ENCODE measurements around the gene FAM163B.
"Not testable (repeated sequence)": the region's sequence is repeated elsewhere in the genome, so short reads cannot be mapped to it uniquely, and the experiment has no call there.

The FAM163B gene

DNA sequence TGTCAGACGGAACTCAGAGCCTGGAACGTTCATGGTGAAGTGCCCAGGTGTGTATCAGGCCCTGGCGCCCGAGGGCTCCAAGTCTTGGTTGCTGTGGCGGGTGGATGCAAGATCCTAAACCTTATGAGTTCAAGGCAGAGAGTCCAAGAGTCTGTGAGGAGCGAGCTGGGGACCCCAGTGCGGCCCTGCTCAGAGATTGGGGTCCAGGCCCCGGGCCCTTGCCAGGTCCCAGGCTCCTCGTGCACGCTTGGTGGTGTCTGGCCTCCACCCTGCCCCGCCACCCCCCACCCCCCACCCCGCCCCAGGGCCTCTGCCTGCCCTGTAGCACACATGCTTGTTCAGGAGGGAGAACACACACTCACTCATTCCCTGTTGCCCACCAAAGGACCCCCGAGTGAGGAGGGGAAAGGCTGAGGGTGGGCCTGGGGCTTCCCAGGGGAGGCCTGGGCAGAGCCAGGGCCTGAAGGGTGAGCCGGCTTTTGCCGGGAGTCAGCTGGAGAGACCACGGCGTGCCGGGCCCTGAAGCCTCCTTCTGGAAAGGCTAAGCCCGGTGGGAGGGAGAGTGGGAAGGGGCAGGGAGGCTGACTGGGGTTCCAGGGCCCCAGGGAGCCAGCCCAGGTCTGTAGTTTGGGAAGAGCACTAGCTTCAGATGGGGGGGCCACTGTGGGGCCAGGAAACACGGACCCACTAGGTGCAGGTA is 37.1 kb downstream of the FAM163B start:
- H3K4me3 ChIP-seq (ENCODE audit: low read length), result no peak overlapping the region
- TF ChIP-seq ZNF274 (IDR thresholded peaks at IDR 0.05; ENCODE audit: low read depth, low read length), result no peak

DNA sequence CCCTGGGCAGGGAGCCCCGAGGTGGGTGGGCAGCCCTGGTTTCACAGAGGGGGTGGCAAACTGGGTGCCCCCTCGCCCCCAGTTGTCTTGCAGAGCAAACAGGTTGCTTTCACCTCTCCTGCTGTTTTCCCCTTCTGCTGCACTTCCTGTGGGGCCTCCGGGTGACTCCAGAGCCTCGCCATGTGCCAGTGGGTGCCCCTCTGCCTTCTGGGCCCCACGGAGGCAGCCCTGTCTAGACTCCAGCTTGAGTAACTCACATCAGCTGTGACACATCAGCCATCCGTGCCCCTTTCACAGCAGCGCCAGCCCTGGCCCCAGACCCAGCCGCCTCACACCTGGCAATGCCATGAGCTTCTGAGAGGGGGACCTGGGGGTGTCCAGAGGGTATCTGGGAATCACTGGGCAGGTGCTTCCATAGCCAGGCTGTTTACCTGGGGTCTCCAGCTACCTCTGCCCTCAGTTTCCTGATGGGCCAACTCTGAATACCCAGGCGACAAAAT is 37.7 kb downstream of the FAM163B start:
- TF ChIP-seq ZNF274 (IDR thresholded peaks at IDR 0.05; ENCODE audit: low read depth, low read length), result no peak
- H3K4me3 ChIP-seq (ENCODE audit: low read length), result no peak overlapping the region

DNA sequence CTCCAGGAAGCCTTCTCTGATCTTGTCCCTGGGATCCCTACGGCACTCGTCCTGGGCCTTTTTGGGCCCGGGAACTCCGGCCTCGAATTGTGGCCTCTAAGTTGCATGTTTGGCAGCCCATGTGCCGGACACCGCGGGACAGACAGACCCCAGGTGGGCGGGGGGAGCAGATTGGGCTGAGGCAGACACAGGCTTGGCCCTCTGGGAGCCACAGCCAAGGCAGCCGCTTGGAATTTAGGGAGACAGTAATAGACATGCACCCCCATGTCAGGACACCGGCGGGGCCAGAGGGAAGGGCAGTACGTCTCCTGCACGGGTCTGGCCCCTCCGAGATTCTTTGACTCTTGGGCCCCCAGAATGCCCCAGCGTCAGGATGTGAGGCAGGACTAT is 38.5 kb downstream of the FAM163B start:
- no peak for TF ChIP-seq ZNF274 (IDR thresholded peaks at IDR 0.05; ENCODE audit: low read depth, low read length)
- no peak overlapping the region for H3K4me3 ChIP-seq (ENCODE audit: low read length)

DNA sequence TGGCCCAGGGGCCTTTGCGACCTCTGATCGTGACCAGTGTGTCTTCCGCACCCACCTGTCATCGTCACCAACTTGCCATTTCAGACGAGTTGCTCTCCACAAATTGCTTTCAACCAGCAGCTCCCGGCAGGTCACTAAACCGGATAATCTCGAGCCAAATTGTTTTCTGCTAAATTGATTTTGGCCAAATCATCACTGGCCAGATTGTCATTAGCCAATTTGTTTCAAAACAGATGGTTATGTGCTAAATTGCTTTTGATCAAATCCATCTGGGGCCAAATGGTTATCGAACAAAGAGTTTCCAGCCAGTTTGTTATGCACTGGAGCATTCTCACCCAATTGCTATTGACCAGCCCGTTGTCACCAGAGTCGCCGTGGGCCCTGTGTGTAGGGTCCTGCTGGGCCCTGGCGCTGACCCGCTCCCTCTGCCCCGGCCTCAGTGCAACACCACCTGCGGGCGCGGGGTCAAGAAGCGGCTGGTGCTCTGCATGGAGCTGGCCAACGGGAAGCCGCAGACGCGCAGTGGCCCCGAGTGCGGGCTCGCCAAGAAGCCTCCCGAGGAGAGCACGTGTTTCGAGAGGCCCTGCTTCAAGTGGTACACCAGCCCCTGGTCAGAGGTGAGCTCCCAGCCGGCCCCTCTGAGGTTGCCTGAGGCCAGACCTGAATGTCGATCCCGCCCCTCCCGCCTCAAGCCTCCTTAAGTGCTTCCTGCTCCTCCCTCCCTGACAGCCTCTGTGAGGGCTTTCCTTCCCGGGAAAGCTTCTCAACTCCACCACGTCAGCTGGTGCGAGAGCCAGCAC is 39.1 kb downstream of the FAM163B start:
- TF ChIP-seq ZNF274 (IDR thresholded peaks at IDR 0.05; ENCODE audit: low read depth, low read length), result no peak

DNA sequence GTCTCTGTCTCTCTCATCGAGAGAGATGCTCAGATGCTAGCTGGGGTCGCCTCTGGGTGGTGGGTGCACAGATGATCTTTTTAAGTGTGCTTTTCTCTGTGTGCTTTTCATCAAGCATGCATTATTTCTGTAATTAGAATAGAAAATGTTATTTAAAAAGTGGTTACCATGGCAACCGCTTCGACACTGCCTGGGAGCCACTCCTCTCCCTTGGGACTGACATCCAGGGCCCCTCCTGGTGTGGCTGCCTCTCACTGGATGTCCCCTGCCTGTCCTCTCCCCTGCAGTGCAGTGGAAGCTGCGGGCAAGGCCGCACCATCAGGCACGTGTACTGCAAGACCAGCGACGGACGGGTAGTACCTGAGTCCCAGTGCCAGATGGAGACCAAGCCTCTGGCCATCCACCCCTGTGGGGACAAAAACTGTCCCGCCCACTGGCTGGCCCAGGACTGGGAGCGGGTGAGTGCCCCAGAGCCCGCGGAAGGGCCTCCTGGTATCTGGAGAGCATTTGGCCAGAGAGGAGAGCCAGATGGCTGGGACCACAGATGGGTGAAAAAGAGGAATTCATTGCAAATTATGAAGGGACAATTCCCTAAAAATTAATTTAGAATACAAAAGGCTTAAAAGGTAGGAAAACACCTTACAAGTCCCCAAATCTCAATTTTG is 39.9 kb downstream of the FAM163B start:
- TF ChIP-seq ZNF274 (IDR thresholded peaks at IDR 0.05; ENCODE audit: low read depth, low read length), result no peak
- H3K4me3 ChIP-seq (ENCODE audit: low read length), result no peak overlapping the region

More for the DNA sequence above, 39.1 kb downstream of the FAM163B start:
- H3K4me3 ChIP-seq (ENCODE audit: low read length), result no peak overlapping the region

GRCh38 chr9:133568186-133568585 is 41.0 kb downstream of the FAM163B start:
- no peak overlapping the region for H3K4me3 ChIP-seq (ENCODE audit: low read length)
- TF ChIP-seq ZNF274 (IDR thresholded peaks at IDR 0.05; ENCODE audit: low read depth, low read length), result no peak

DNA sequence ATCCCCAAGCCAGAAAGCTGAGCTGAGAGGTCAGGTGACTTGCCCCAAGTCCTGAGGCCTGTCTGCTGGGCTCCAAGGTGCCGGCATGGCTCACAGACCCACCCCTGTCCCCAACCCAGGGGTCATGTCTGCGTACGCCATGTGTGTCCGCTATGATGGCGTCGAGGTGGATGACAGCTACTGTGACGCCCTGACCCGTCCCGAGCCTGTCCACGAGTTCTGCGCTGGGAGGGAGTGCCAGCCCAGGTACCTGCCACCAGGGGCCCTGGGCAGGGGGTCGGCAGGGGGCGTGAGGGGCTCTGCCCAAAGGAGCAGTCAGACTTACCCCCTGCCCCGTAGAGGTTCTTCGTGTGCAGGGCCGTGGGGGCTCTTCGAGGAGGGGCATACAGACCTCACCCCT is 42.4 kb downstream of the FAM163B start:
- no peak for TF ChIP-seq ZNF274 (IDR thresholded peaks at IDR 0.05; ENCODE audit: low read depth, low read length)

DNA sequence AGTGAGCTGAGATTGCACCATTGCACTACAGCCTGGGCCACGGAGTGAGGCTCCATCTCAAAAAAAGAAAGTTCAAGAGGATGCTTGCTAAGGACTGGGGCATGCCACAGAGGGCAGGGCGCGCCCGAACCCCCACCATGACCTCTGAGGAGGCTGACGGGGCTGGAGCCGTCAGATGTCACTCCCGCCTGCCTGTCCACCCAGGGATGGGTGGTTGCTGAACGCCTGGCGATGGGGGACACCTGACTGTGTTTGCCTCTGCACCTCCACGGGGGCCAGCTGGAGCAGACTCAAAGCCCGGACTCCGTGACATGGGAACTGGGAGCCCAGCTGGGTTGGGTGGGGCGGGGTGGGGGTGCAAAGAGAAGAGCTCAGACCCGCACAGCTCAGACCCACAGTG is 42.8 kb downstream of the FAM163B start:
- TF ChIP-seq ZNF274 (IDR thresholded peaks at IDR 0.05; ENCODE audit: low read depth, low read length), result no peak
- no peak overlapping the region for H3K4me3 ChIP-seq (ENCODE audit: low read length)

More for the DNA sequence above, 42.4 kb downstream of the FAM163B start:
- no peak overlapping the region for H3K4me3 ChIP-seq (ENCODE audit: low read length)

- no peak overlapping the region for H3K4me3 ChIP-seq (ENCODE audit: low read length)
- TF ChIP-seq ZNF274 (IDR thresholded peaks at IDR 0.05; ENCODE audit: low read depth, low read length), result no peak
These were observed 44.6 kb downstream of the FAM163B start for GRCh38 chr9:133564451-133565116.

GRCh38 chr9:133563814-133564213 is 45.4 kb downstream of the FAM163B start:
- not testable (repeated sequence) for H3K4me3 ChIP-seq (ENCODE audit: low read length)

DNA sequence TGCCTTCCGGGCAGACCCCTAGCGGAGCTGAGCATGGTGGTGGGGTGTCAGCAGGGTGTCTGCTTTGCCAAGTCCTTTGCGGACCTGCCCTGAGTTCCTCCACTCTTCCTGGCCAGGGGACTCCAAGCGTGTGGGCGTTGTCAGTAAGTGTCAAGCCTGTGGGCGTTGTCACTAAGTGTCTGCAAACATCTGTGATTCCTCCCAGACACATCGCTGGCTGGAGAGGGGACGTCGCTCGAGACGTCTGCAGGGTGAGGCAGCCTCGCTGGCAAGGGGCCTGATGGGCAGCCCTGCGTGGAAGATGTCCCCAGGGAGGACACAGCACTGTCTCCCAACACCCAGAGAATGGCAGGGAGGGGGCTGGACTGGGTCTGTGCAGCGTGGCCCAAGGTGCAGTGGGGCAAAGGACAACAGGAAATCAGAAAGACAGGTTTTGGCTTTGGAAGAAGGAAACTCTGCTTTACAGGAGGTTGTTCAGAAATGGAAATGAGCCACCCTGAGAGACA is 45.8 kb downstream of the FAM163B start:
- H3K4me3 ChIP-seq (ENCODE audit: low read length), result no peak overlapping the region
- no peak for TF ChIP-seq ZNF274 (IDR thresholded peaks at IDR 0.05; ENCODE audit: low read depth, low read length)

DNA sequence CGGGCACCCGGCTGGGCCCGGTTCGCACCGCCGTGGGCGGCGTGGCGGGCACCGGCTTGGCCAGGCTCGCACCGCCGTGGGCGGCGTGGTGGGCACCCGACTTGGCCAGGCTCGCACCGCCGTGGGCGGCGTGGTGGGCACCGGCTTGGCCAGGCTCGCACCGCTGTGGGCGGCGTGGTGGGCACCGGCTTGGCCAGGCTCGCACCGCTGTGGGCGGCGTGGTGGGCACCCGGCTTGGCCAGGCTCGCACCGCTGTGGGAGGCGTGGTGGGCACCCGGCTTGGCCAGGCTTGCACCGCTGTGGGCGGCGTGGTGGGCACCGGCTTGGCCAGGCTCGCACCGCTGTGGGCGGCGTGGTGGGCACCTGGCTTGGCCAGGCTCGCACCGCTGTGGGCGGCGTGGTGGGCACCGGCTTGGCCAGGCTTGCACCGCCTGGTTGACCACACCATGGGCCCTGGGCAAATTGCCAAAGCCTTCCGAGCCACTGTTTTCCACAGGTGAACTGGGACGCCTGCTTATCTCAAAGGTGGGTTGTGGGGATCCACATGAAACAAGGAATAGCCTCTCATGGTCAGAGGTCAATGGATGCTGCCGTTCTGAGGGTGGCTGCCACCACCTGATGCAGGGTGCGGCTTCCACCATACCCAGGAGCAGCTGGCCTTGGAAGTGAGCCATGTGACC is 46.4 kb downstream of the FAM163B start:
- H3K4me3 ChIP-seq (ENCODE audit: low read length), result no peak overlapping the region
- TF ChIP-seq ZNF274 (IDR thresholded peaks at IDR 0.05; ENCODE audit: low read depth, low read length), result no peak

DNA sequence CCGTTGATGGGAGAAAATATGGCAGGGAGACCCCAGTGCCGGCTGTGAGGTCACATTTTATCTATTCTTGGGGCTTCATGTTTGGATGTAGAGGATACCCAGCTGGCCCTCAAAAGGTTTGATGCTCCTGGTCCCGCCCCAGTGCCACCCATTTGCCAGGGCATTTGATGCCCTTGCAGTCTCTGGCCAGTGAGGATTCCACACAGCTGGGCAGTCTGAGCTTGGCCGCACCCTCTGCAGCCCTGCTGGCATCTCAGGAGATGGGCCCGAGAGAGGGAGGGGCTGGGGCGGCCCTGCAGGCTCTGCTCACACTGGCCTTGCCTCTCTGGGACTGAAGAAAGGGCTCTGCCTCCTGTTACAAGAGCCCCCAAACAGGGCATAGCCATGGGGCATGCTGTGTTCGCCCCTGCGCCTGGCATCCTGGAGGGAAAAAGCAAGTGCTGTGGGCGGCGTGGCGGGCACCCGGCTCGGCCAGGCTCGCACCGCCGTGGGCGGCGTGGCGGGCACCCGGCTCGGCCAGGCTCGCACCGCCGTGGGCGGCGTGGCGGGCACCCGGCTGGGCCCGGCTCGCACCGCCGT is 47.1 kb downstream of the FAM163B start:
- no peak overlapping the region for H3K4me3 ChIP-seq (ENCODE audit: low read length)

More for the DNA sequence above, 47.1 kb downstream of the FAM163B start:
- no peak for TF ChIP-seq ZNF274 (IDR thresholded peaks at IDR 0.05; ENCODE audit: low read depth, low read length)
